Sciatic nerve (tissue), 2 donors: ENCODE data around the gene SRGAP3. TPM values are rescaled to one million over a fixed set of nuclear protein-coding genes. Genes with fewer than 3 reads are reported as not detected.
A peak's percentile ranks its signal among the peaks of the same experiment; 100 is the strongest.

Experiments
- ATAC-seq: fragments of 200-7000 bp; cut with Tn5 transposase; one replicate; pipeline ENCODE4 v1.9.1; 2020; ENCODE audit warnings: mild to moderate bottlenecking, moderate library complexity
- DNase-seq: peaks from one replicate; pipeline ENCODE4 v3.0.0-alpha.2; 2020; ENCODE audit warnings: low spot score
- intact Hi-C: fragments of 100-400 bp; cut with DNase I; formaldehyde crosslinking; loops from one replicate; pipeline ENCODE4 v1.14.2; 2022
- total RNA-seq: library from RNA; stranded (reverse); fragmentation: NEBNext Ultra II Directional; extraction: Animal tissue kit (Norgen Biotek cat#: 25700); gene quantifications from one replicate; pipeline ENCODE4 v1.2.1, GENCODE V29; 2021
- donor health status: DM: no; HTN: no; CAD: no.
- donor health status: DM: no; HTN: no; CAD: no.

Gene SRGAP3
- total RNA-seq, 1 donor from 2014 or later = 14.4 TPM

DNA sequence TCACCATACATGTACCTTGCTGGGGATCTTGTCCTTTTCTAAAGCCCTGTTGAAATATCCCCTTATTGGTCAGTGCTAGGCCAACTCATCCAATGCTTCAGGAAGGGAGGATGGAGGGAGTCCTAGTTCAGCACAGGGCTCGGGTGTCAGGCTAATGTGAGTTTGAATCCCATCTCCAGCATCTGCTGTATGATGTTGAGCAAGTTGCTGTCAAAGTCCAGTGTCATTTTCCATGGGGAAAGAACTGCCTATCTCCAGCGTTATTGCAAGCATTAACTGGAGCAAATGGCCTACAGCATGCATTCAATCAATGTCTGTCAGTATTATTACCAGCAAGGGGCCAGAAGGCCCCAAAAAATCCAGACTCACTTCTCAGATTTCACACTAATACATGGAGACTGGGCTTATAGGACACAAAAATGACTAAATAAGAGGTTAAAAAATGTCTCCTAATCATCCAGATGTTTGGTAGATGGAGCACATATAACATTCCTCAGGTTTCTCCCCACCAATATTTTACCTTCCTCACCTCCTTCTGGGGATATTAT, 40.8 kb downstream of the SRGAP3 start:
- ATAC-seq (no peak), DNase-seq (no peak)
- intact Hi-C loops = no loop called here

DNA sequence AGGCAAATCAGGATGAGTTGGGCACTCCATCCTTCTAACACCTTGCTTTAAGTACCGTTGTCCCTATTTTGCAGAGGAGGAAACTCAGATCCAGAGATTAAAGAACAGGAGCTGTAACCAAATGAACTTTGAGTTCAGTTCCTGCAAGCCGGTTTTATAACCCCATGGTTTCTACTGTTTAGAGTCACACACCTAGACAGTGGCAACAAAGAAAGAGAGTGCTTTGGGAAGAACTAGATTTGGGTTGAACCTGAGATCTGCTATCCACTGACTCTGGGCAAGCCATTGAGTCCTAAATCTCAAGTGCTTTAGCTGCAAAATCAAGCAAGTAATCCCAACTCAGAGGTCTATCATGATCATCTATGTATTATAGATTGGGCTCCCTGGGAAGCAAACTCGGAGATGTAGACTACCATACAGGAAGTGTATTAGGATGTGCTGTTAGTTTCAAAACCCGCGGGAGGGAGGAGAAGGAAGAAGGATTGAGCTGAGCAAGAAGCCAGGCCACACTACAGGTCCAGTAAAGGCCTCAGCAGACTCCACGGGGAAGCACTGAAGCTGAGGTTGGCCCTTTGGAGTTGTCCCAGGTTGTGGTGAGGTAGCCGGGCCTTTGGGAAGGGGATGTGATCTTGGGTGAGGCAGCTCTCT, 42.2 kb downstream of the SRGAP3 start:
- ATAC-seq (no peak), DNase-seq (no peak)
- intact Hi-C loops = no loop called here

DNA sequence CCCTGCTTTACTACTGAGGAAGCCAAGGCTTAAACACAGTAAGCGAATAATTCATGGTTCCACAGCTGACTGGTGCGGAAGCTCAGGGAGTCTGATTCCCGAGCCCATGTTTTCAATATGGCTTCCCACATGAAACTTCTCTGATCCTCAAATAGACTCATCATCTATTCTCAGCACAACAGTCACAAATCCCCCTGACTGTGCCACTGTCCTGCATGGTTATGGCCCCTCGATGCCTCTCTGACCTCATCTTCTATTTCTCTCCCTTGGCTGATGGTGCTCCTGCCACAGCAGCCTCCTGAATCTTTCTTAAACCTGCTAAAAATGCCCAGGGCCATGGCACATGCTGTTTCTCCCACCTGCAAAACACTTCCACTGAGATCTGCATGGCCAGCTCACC, 43.2 kb downstream of the SRGAP3 start:
- DNase-seq (no peak), ATAC-seq (no peak)
- intact Hi-C loops = no loop called here

DNA sequence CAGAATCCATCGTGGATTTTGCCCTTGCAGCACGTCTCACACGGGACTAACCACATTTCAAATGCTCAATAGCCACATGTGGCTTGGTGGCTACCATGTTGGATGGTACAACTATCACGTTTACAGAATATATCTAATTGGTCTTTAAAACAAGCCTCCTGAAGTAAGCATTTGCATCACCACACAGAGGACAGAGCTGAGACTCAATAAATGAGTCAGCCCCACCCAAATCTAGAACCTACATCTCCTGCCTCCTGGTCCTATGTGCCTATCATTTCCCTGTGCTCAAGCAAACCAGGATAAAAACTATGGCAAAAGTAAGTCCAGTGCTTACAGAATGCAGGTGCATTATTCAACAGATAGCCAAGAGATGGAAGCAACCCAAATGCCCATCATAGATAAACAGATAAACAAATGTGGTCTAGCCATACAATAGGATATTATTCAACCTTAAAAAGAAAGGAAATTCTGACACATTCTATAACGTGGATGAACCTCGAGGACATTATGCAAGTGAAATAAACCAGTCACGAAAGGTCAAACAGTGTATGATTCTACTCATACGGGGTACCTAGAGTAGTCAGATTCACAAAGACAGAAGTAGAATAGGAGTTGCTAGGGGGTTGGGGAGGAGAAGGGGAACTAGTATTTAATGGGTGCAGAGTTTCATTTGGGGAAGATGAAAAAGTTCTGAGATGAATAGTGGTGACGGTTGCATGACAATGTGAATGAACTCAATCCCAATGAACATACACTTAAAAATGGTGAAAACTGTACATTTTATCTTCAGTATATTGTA, 43.9 kb downstream of the SRGAP3 start:
- intact Hi-C loops = no loop called here
- no peak for DNase-seq
- ATAC-seq = no peak

DNA sequence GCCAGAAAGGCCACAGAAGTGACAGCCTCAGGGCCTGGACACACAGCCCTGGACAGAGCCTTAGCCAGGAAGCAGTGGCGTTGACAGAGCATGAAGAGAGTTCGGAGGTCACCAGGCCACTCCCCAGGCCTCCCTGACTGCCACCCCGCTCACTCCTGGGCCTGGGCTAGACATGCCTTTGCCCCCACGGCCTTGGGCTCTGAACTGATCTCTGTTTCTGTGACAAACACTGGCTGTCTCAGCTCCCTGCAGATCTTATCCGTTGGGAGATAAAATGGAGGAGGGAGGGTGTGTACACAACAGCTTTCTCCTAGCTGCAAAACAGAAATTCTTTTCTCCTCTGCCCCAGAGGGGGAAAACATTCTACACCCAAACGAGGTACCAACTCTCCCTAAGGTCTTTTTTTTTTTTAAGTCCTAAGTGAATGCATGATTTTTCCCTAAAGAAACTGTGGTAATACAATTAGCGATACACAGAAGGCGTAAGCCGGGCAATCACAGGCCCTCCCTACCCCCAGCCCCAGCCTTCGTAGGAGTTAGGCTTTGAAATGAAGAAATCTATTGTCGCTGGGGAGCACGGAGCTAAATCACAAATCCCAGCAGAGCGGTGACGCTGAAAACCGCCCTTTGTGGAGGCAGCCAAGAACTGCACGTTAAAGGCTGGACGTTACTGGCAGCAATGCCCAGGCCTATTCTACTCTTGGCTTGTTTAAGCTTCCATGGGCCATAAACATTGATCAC, 45.0 kb downstream of the SRGAP3 start:
- no peak for DNase-seq
- ATAC-seq = peak; percentile 53
- intact Hi-C loops = no loop called here

DNA sequence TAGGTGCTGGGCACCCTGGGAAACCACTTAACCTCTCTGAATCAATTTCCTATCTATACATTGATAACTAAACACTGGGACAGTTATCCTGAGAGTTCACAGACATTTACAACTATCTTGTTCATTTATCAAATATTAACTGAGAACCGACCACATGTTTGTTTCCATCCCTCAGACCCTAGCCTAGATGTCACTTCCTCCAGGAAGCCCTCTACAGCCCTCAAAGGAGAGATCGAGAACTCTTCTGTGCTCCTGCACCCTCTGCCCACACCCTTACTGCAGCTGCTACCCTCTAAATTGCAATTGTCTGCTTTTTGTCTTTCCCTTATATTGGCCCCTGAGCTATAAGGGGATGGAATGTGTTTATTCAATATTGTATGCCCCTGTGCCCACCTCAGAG, 46.1 kb downstream of the SRGAP3 start:
- intact Hi-C loops = no loop called here
- no peak for DNase-seq
- no peak for ATAC-seq

DNA sequence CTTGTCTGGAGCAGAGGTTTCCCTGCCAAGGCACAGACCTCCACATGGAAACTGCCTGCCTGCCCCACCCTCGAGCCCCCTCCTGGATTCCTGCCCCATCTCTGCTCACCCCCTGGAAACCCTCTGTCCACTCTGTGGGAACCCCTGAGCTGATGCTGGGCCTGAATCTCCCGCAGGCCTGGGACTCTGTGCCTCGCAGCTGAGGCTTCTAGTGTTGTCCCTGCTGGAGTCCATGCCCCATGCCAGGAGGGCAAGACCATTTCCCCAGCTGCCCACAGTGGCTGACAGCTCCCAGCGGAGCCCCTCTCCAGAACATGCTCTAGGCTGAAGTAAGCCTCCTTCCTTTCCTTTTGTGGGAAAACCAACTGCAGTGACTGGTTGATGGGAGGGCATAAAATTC, 46.9 kb downstream of the SRGAP3 start:
- intact Hi-C loops = no loop called here
- ATAC-seq = no peak
- no peak for DNase-seq

DNA sequence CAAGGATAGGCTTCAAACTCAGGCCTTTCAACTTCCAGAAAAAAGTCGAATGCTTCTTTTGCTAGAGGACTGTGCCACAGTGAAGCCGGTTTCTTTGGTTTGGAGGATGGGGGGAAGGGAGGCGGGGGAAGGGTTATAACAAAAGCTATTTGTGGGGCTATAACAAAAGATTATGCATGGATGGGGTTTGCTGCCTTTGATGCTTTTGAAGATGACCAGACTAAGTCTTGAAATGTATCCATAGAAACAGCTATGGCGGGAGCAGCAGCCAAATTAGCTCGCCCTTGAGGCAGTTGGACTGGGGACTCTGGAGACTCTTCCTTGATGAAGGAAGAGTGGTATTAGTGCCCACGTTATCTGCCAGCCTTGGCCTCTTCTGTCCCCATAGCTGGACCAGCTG, 47.5 kb downstream of the SRGAP3 start:
- no peak for DNase-seq
- intact Hi-C loops = no loop called here
- no peak for ATAC-seq

DNA sequence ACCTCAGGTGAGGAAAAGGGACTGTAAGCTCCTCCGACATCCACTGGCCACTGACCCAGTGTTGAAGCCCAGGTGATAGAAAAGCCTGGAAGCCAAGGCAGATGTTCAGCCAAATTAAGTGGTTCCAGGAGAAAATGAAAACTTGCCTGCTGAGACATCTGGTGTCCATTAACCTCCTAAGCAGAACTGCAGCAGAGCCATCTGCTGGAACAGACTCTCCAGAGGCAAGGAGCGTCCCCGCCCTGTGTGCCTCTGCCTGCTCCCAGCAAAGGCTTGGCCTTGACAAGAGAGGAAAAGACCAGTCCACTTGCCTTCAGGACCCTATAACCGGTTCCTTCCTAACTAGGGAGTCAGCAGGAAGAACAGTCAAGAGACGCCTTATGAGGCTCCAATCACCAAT, 48.2 kb downstream of the SRGAP3 start:
- DNase-seq (no peak), ATAC-seq (peak; percentile 85)
- intact Hi-C loops = no loop called here

DNA sequence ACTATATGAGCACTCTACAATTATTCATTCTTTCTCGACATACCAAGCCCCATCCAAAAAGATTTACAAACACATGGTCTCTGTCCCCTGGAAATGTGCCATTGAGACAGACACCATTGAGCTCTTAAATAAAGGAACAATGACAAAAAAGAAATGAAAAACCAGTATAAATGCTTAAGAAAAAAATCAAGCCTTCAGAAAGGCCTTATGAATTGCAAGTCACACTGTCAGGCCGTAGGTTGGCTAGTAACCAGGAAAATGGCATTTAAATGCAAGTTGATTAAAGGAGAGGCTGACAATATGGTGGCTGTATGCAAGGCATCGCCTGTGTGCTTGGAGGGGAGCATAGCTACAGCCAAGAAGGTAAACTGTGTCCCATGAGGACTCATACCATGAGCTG, 49.7 kb downstream of the SRGAP3 start:
- intact Hi-C loops = no loop called here
- ATAC-seq = no peak
- DNase-seq = no peak

DNA sequence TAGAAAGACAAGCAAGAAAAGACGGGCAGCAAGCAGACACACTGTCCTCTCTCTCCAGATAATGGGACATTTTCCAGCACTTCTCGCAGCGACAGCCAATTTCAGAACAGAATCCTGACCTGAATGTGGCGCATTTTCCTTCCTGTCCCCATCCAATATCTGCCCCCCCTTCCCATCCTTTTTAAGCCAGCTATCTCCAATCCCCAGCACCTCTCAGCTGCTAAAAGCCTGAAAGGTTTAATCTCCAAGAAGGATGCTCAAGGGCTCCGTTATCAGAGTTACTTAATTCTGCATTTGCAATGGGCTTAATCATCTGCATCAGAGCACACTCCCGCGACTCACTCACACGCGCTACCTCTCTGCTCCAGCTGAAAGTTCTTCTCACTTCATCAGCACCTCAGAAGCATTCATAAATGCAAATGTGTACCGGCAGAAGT, 50.5 kb downstream of the SRGAP3 start:
- intact Hi-C loops = no loop called here
- DNase-seq = no peak
- ATAC-seq = no peak

DNA sequence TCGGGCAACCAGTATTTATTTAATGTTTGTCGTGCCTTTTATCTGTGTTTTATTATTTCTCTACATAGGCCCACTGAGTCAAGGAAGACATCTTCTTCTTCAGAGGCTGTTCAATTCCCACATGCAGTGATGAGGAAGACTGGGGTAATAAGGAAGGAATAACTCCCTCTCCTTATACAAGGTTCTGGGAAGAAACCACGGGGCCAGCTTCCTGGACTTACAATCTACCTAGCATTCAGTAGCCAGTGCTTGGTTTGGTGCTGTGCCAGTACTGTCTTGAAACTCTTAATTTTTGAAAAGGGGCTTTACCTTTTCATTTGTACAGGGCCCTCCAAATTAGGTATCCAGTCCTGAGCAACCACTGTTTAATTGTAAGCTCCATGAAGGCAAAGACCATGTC, 51.2 kb downstream of the SRGAP3 start:
- DNase-seq (no peak), ATAC-seq (no peak)
- intact Hi-C loops = no loop called here

DNA sequence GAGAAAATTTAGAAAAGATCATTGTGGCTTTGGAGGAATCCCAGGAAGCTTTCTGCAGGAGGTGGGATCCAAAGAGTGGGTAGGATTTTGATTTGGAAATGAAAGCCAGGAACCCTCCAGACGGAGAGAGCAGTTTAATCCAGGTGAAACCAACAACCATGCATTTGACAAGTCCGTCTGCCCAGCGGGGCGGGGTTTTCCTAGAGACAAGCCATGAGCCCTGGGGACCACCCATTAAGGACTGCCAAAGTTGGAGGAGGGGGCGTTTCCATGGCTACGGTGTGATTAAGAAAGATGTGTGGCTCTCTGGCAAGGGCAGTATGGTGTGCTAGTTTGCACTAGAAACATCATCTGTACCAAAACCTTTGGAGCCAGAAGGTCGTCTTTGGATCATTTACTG, 53.4 kb downstream of the SRGAP3 start:
- intact Hi-C loops = no loop called here
- no peak for ATAC-seq
- DNase-seq = no peak

DNA sequence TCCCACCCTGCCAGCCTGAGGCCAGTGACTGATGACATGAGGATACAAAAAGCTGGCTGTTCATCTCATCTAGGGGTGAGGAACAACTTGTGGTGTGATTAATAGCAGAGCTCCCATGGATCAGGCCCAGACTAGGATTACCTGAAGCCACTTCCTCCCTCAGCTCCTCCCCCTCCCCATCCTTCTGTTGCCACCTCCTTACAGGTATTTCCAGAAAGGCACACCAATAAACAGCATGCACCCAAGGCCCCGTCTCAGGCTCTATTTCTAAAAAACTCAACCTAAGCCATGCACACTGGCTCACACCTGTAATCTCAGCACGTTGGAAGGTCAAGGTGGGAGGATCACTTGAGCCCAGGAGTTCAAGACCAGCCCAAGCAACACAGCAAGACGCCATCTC, 54.1 kb downstream of the SRGAP3 start:
- intact Hi-C loops = no loop called here
- ATAC-seq (no peak), DNase-seq (no peak)

DNA sequence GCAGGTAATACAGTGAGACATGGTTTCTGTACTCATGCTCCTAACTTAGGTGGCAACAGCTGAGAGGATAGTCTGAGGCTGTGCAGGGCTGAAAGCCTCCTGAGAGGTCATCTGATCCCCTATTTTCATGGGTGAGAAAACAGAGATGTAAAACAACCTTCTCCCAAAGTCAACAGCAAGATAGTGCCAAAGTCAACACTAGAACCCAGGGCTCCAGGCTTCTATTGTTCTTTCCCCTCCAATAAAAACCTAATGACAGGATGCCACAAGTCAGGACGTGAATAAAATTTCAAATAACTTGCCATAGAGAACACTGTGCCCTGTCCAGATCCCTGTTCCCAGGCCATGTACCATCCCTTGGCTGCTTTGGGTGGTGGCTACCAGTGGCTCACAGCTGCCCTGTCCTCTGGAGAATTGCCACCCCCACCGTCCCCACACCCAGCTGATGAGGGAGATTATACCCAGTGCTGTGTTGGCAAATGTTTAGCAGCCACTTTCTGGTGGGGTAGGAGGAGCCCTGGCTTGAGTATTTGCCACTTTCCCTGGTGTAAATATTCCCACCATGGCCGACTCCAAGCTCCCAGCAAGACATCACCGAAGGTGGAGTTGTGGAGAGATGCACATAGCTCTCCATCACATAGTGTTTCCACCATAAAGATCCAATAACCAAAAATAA, 54.8 kb downstream of the SRGAP3 start:
- ATAC-seq = no peak
- intact Hi-C loops = no loop called here
- DNase-seq = no peak

DNA sequence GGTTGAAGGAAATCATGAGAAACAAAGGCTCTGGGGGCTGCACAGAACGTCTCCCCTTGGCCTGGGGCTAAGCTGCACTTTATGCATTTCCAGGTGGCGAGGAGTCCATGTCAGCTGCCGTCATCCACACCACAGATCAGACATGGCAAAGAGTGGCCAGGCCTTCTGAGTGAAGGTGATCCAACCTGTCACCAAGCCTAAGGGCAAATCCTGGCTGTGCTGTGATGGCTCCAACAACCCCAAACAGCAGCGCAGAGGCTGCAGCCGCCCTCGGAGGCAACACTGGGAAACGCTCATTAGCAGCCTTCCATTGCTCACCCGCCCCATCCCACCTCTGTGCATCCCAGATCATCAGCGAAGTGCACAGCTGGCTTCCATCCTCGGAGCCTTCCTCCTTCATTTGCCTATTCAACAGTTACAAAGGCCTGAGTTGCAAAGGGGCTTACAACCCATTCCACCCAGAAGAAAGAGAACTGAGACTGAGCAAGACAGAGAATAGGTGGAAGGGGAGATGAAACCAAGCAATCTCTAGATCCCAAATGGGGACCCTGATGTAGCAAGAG, 55.7 kb downstream of the SRGAP3 start:
- intact Hi-C loops = no loop called here
- ATAC-seq (no peak), DNase-seq (no peak)

DNA sequence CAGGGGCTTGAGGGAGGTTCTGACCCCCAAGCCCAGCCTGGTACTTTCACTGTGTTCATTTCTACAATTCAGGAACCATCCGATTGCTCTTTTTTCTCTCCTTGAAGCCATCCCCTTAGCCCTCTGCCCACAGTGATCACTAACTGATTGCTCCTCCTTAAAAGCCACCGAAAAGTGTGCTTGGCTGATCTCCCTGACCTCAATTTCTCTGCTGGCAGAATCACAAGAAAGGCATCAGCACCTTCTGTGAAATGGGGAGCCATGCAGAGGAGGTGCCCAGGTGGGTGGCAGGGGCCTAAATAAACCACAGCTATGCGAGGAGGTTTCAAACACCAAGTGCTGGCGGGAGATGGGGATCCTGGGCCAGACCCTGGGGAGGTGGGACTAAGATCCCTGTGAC, 56.2 kb downstream of the SRGAP3 start:
- DNase-seq (no peak), ATAC-seq (no peak)
- intact Hi-C loops = no loop called here

DNA sequence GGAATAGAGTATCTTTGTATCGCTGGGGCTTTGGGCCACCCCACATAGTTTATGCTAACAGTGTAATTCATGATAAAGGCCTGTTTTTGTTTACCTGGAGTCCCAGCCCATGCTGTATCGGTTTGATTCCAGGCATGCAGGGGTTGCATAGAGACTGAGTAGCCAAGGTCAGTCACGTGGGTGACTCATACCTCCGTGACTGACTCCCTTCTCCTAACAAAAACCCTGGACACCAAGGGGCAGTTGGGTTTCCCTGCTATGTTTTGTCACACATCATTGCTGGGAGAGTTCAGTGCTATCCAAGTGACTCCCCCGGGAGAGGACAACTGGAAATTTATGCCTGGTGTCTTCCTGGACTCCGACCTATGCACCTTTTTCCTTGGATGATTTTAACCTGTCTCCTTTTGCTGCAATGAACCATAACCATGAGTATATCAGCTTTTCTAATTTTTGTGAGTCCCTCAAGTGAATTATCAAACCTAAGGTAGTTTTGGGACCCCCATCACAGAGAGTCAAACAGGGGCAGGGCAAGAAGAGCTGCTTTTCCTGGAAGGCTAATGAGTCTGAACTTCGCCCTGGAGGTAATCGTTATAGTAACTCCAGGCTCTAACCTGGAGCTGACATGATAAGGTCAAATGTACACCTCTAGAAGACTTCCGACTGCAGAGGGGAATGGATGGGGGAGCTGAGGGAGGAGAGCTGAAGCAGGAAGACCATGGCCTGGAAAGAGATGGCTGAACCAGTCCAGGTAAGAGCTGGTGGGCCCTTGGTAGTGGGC, 57.0 kb downstream of the SRGAP3 start:
- ATAC-seq (no peak), DNase-seq (no peak)
- intact Hi-C loops = no loop called here
